Suppressor macrophage treated with lipopolysaccharide for 4 hours (primary cell): ENCODE results near the gene CELA1.

Experiments
- DNase-seq: peaks from one replicate; pipeline ENCODE4 v3.0.0-alpha.2; 2020

Gene CELA1

DNA sequence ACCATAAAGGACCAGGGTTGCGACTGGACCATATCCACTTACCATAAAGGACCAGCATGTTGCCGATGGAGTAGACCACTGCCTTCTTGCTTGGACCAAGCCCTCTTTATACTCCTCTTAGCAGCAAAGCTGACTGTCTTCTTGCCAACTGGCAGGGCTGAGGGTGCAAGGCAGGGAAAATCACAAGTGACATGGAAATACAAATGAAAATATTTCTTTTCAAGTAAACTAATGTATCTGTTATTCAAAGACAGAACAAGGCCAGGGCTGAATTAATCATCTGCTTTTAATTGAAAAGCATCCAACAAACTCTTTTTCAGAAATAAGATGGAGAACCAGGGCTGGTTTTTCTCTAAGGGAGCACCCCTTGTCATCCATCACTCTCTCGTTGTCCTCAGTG, at the start of gene CELA1:
Gene CELA1, minus strand, starts transcription at position 99 of the 400 bp plus-strand sequence. Its CDS starts 41 bp downstream, at position 58.
- DNase-seq = no peak

GRCh38 chr12:51395283-51396230, 49.1 kb upstream of the CELA1 start:
- DNase-seq = peak; percentile 47

GRCh38 chr12:51393676-51394545, 47.4 kb upstream of the CELA1 start:
- DNase-seq = peak; percentile 94

DNA sequence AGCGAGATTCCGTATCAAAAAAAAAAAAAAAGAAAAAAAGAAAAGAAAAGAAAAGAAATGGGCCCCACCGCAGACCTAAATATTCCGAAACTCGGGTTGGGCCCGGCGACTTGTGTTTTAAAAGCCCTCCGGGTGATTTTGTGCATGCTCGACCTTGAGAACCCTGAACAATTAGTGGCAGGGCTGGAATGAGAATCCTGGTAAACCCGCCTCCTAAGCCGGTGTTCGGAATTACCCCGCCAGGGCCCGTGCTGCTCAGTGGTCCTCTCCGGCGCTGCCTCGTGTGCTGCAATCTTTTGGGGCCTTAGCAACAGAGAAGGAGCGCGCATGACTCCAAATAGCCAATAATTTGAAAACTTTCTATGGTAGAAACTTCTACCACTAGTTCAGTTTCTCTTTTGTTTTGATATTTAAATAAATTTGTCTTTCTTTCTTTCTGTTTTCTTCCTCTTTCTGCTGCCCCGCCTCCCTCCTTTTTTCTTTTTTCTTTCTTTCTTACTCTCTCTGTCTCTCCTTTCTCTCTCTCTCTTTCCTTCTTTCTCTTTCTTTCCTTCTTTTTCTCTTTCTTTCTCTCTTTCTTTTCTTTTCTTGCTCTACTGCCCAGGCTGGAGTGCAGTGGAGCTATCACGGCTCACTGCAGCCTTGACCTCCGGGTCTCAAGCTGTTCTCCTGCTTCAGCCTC, 46.2 kb upstream of the CELA1 start:
- DNase-seq = peak; percentile 82

DNA sequence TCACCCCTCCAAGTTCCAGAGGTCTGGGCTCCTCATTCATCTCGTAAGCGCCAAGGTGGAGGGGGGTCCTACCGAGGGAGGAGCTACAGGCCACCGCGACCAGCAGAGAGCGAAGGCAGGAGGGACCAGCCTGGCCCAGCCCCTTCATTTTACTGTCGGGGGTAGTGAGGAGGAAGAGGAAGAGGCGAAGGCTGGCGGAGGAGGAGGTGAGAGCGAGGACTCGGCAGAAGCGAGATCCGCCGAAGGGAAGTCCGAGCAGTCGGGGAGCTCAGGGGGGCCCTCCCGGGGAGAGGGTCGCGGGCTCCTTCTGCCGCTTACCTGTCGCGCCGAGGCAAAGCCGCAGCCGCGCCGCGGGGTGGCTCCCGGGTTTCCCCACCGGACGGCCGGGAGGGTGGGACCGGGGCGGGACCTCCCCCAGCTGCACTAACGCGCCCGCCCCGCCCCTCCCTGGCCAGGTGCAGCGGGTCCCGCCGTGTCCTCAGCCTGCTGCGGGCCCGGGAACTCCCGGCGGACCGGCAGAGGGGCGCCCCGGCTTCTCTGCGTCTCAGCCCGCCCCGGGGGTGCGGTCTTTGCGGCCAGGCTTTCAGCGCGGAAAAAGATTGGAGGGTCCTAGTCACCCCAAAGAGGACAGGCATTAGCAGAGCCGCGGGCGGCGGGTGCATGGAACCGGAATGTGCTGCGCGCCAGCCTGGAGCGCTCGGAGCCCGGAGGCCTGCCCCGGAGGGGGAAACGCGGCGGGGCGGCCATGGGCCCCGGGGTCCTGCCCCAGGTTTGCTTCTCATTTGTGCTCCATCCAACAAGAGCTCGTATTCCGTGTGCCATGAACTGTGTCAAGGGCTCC, 45.0 kb upstream of the CELA1 start, which contains the start of gene GALNT6:
Gene GALNT6, minus strand, starts transcription at position 124 of the 841 bp plus-strand sequence. CDS start 11,625 bp downstream, outside the sequence.
- DNase-seq = peak; percentile 48

GRCh38 chr12:51390891-51391282, 44.4 kb upstream of the CELA1 start:
- peak; percentile 86 for DNase-seq

DNA sequence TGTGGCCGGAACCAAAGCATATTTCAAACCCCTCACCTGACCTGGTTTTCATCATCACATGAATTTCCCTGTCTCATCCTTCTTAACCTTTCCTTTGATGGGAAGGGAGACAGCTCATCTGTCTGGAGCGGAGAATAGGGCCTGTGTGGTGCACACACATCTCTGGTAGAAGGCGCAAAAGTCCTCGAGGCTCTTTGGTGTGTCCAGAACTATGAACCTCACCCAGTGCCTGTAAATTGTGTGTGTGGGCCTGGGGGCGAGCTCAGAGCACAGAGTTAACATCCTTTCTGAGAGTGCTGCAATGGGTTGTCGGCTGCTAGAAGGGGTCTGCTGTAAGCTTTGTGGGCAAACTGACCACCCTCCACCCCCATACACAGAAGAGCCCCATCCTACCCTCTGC, 44.0 kb upstream of the CELA1 start:
- no peak for DNase-seq

DNA sequence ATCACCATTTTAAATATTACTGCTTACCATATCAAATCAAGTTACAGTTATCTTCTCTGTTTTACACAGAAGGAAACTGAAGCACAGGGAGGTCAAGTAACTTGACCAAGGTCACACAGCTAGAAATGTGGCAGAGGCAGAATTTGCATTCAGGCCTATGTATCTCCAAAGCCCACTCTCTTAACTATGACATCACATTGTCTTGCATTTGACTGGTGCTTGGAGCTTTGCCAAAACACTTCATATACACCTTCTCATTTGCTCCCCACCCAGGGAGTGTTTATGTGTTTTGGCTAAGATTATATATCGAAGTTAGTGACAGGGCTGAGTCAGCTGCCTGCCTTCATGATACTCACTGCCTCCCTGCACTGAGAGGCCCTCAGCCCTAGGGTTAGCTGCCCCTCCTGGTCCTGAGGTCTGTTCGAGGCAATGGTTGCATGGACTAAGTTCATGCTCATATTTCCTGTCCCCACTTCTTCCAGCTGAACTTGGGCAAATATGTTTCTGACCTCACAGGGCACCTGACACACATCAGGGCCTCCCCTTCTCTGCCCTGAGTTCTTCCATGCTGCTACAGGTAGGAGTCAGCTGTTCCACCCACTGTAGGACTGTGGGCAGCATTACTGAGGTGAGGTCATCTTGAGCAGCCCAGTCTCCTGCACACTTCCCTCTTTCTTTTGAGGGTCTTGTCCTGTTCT, 43.0 kb upstream of the CELA1 start:
- peak; percentile 81 for DNase-seq

DNA sequence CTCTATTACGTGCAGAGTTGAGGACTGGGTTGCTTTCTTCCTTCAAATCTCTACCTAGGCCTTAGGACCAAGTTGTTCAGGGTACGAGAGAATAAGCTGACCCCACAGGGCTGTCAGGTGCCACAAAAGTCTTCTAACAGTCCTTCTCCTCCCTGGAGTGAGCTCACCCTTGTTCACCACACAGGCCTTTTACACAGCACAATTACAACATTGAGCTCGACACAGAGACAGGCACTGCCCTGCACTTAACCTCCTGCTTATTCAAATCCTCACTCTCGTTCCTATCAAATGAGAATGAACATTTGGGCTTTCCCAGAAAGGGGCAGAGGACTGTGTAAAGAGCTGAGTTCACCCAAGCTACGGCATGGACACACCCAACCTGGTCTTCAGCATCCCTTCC, 42.4 kb upstream of the CELA1 start:
- DNase-seq = peak; percentile 23

DNA sequence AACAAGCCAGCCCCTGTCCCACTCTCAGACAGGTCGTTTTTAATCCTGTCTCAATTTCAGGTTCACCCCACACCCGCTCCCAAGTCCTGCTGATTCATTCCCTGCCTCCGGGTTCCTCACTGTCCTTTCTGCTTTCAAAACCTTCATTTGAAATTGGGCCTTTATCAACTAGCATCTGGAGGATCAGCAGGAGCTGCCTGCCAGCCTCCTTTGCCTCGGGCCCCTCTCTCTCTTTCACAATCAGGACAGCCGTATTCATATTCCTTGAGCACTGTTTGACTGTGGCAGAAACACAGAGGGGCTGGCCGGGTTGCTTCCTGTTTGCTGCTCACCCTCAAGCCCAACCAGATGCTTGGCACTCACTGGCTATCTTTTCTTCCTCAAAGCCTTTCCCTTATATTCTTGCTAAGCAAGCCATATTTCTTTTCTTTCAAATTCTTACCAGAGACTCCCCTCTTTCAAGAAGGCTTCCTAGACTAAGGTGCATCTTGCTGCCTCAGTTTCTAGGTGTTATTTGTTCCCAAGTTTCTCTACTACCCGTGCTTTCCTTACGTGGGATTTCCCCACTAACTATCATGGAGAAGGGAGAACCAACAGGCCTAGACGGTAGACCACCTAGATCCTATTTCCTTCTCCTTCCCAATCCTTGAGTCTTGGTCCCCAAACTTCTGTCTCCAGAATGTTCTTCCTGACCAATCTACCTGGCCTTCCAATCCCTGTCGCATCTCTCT, 41.8 kb upstream of the CELA1 start:
- peak; percentile 62 for DNase-seq

GRCh38 chr12:51386351-51386750, 39.9 kb upstream of the CELA1 start:
- DNase-seq = no peak

GRCh38 chr12:51383269-51383905, 36.9 kb upstream of the CELA1 start:
- no peak for DNase-seq

DNA sequence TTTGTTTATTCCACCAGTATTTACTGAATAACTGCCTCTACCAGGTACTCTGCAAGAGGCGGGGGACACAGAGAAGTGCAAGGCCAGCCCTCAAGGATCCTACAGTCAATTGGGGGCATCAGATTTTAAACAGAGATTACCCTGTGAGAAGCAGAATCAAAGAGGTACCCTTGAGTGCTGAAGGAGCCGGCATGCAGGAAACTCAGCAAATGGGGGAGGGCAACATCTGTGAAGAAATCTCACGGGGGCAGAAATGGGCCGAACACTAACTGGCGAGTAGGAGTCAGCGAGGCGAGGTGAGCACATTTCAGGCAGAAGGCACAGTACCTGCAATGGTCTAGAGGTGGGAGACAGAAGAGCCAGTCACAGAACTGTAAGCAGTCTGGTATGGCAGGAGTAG, 35.7 kb upstream of the CELA1 start:
- no peak for DNase-seq

DNA sequence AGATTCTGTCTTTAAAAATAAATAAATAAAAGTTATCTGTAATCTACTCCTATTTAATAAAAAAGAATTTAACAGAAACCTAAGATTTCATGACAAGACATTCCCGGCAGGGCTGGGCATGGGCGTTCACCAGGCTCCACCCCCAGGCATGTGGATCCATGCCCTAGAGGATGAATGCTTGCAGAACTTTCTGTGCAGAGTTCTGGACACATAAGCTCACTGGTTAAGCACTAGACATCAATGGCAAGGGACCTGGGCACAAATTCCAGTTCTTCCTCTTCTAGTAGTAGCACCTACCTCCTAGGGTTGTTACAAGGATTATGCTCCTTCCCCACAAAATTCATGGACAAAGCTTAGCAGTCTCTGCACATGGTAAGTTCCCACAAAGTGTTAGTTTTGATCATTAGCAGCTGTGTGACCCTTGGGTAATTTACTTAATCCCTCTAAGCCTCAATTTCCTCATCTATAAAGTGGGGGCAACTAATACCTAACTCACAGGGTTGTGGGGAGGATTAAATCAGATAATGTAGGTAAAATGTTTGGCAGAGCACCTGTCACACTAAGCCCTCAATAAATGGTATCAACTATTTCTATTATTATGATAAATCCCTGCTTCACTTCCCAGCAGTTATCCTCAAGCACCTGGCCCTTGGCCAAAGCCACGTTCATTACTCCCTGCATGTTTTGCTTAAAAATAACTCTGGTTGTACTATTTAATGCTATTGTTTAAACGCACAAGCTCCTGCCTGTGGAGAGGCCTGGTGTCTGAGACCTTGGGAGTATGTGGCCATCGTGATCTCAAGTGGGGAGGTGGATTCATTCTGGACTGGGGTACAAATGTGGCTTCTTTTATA, 35.0 kb upstream of the CELA1 start:
- DNase-seq = no peak

DNA sequence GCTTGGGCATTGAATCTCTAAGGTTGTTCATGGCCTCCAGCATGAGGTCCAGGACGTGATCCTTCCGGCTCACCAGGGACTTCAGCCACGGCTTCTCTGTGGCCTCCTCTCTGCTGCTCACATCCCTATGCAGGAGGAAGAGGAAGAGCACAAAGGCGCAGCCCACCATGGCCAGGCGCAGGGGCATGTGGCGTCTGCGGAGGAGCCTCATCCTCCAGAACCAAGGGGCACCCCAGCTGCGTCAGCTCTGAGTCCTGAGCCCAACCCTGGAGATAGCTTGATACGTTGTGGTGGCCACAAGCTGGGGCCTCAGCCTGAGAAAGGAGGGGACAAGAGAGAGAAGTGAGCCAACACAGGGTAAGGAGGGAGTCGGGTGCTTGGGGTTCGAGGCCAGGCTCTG, 33.1 kb upstream of the CELA1 start:
- DNase-seq = no peak

- no peak for DNase-seq
Measured at GRCh38 chr12:51378749-51379148, 32.3 kb upstream of the CELA1 start.

DNA sequence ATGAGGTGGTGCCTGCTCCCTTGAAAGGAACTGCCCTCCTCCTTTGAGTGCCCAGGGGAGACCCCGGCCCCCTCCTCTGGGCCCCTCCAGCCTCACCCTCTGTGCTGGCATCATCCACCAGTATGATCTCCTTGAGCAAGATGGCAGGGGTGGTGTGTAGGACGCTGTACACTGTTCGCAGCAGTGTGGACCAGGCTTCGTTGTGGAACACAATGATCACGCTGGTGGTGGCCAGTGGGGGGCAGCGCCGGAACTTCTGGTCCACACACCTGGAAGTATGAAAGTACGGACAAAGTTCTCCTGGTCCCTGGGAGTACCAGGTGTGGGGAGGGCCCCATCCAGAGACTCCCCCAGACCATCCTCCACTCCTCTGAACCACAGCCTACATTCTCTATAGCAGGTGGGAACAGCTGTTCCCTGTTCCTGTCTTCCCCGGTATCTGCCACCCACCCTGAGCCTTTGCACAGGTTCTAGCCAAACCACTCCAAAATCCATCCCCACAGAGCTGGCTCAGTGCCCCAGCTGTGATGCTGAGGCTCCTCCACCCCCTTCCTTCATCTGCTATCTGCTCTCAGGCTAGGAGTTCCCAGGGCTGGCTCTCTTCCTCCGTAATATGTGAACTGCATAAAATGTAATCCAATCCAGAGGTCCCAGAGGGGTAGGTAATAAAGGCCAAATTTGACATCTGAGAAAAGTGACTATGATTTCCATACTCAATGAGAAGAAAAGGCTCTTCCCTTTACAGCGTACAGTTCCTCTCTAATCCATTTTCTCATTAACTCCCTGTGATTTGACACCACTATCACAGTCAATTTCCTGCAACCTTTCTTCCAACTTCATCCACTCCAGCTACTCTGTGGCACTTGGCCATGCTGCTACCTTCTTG, 30.9 kb upstream of the CELA1 start:
- no peak for DNase-seq

- no peak for DNase-seq
Measured at GRCh38 chr12:51374856-51375255, 28.4 kb upstream of the CELA1 start.
